Progenitor cell of endocrine pancreas (in vitro differentiated cells): ENCODE data around the gene SIPA1. TPM values are rescaled to one million over a fixed set of nuclear protein-coding genes. Genes with fewer than 3 reads are reported as not detected.

Experiments used
- DNase-seq: peaks from one replicate; pipeline ENCODE4 v3.0.0; 2021; ENCODE audit warnings: low spot score; ENCODE audit not compliant: unreplicated experiment
- H3K27ac Mint-ChIP-seq: 2 replicates; pipeline ENCODE4 v1.8.0; 2021; ENCODE audit warnings: mild to moderate bottlenecking, moderate library complexity, mixed read lengths
- H3K27me3 Mint-ChIP-seq: 2 replicates; pipeline ENCODE4 v1.8.0; 2021; ENCODE audit warnings: mixed read lengths
- H3K36me3 Mint-ChIP-seq: 2 replicates; pipeline ENCODE4 v1.8.0; 2022; ENCODE audit warnings: mixed read lengths; ENCODE audit not compliant: insufficient read depth
- H3K4me1 Mint-ChIP-seq: 2 replicates; pipeline ENCODE4 v1.8.0; 2021; ENCODE audit warnings: low read depth, mixed read lengths
- H3K4me3 Mint-ChIP-seq: 2 replicates; pipeline ENCODE4 v1.8.0; 2021; ENCODE audit warnings: low read depth, mild to moderate bottlenecking, moderate library complexity, mixed read lengths
- H3K9me3 Mint-ChIP-seq: 2 replicates; pipeline ENCODE4 v1.8.0; 2021; ENCODE audit warnings: low read depth, mixed read lengths
- CTCF ChIP-seq: fragments of 200-600 bp; sonication (generic); IDR thresholded peaks from one replicate; pipeline ENCODE4 v1.5.0; 2021; ENCODE audit warnings: antibody characterized with exemption, mild to moderate bottlenecking; ENCODE audit not compliant: unreplicated experiment
- microRNA-seq: library from miRNA; unstranded; fragments of <30 nt; microRNA quantifications from one replicate; pipeline ENCODE4 v1.1.0, GENCODE V29; 2020; ENCODE audit warnings: borderline number of aligned reads; ENCODE audit not compliant: unreplicated experiment
- total RNA-seq: library from RNA; stranded (reverse); gene quantifications from 2 replicates; pipeline ENCODE4 v1.2.1, GENCODE V29; 2021

The SIPA1 gene
- total RNA-seq, 1 donor from 2014 or later: 19.5 TPM

DNA sequence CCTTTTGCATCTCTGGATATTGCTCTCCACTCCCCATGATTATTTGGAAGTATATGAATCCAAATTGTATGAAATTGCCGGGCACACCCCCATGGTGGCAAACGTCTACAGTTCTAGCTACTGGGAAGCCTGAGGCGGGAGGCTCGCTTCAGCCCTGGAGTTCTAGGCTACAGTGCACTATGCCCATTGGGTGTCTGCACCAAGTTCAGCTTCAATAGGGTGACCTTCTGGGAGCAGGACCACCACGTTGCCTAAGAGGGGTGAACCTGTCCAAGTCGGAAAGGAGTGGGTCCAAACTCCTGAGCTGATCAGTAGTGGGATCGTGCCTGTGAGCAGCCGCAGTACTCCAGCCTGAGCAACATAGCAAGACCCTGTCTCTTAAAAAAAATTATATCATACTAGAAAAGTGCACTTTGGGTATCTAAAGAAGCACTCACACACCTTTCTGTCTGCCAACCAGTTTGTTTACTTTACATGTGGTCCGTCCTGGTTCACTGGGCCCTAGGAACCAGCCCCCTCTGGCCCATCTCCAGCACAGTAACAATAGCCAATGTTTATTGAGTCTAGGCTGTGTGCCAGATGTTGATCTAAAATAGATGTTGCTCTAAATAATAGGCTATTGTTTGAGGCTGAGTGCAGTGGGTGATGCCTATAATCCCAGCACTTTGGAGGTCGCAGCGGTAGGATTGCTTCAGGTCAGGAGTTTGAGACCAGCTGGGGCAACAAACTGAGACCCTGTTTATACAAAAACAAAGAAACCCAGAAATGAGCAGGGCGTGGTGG is 57.7 kb downstream of the SIPA1 start:
- H3K36me3 Mint-ChIP-seq: no peaks in the 10 kb centered on the region
- no peak overlapping the region for H3K27ac Mint-ChIP-seq
- peaks cover 5% of the 10 kb centered on the region for H3K4me1 Mint-ChIP-seq
- H3K27me3 Mint-ChIP-seq: peaks cover 11% of the 10 kb centered on the region
- peaks cover 6% of the 10 kb centered on the region for H3K9me3 Mint-ChIP-seq
- DNase-seq: no peak
- H3K4me3 Mint-ChIP-seq: no peak overlapping the region
- no peak for TF ChIP-seq CTCF

GRCh38 chr11:65696802-65697552 is 59.1 kb downstream of the SIPA1 start:
- H3K4me3 Mint-ChIP-seq: no peak overlapping the region
- H3K27ac Mint-ChIP-seq: no peak overlapping the region
- H3K36me3 Mint-ChIP-seq: no peaks in the 10 kb centered on the region
- peaks cover 10% of the 10 kb centered on the region for H3K9me3 Mint-ChIP-seq
- H3K27me3 Mint-ChIP-seq: peaks cover 11% of the 10 kb centered on the region
- DNase-seq: no peak
- H3K4me1 Mint-ChIP-seq: peaks cover 5% of the 10 kb centered on the region
- TF ChIP-seq CTCF: no peak

- Mint-ChIP-seq H3K4me1 (no peaks in the 10 kb centered on the region), H3K36me3 (no peaks in the 10 kb centered on the region), H3K4me3 (no peak overlapping the region), H3K27ac (no peak overlapping the region), H3K9me3 (peaks cover 10% of the 10 kb centered on the region), H3K27me3 (peaks cover 17% of the 10 kb centered on the region)
- no peak for TF ChIP-seq CTCF
- no peak for DNase-seq
Observed at GRCh38 chr11:65698205-65698604, 60.3 kb downstream of the SIPA1 start.

DNA sequence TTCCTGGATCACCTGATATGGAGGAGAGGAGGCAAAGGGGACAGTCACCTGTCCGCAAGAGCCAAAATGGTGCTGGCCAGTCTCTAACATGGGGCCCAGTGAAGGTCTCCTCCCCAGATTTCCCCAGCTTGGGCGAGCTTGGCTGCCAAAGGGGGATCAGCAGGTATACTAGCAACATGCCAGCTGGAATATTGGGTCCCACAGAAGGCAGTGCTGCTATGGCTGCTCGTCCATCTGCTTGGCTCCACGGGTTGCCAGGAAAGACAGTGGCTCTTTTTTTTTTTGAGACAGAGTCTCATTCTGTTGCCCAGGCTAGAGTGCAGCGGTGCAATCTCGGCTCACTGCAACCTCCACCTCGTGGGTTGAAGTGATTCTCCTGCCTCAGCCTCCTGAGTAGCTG is 61.4 kb downstream of the SIPA1 start:
- Mint-ChIP-seq H3K27me3 (peaks cover 16% of the 10 kb centered on the region), H3K9me3 (peaks cover 10% of the 10 kb centered on the region), H3K4me3 (no peak overlapping the region), H3K27ac (no peak overlapping the region), H3K36me3 (no peaks in the 10 kb centered on the region), H3K4me1 (no peaks in the 10 kb centered on the region)
- no peak for DNase-seq
- TF ChIP-seq CTCF: no peak

- Mint-ChIP-seq H3K27ac (no peak overlapping the region), H3K9me3 (peaks cover 10% of the 10 kb centered on the region), H3K4me3 (no peak overlapping the region), H3K27me3 (peaks cover 19% of the 10 kb centered on the region), H3K4me1 (no peaks in the 10 kb centered on the region), H3K36me3 (no peaks in the 10 kb centered on the region)
- DNase-seq: no peak
- no peak for TF ChIP-seq CTCF
Observed at GRCh38 chr11:65700399-65700798, 62.5 kb downstream of the SIPA1 start.

Small RNA genes within 50 kb of the gene (microRNA-seq; reads per million reads assigned to microRNA genes)
- gene MIR4489: not detected
- gene MIR4690: not detected

Other genes starting within 250 kb of the SIPA1 start
- gene NEAT1, start 215.3 kb upstream of the SIPA1 start, total RNA-seq: 78.8 and 99.9 TPM in 2 replicates
- 16,546 and 17,116 TPM in 2 replicates for gene MALAT1, start 139.1 kb upstream of the SIPA1 start, total RNA-seq
- 61.4 and 66.3 TPM in 2 replicates for gene SCYL1, start 113.0 kb upstream of the SIPA1 start, total RNA-seq
- 55.3 and 57.7 TPM in 2 replicates for gene LTBP3, start 79.7 kb upstream of the SIPA1 start, total RNA-seq
- gene ZNRD2, start 67.6 kb upstream of the SIPA1 start, total RNA-seq: 25.3 and 25.9 TPM in 2 replicates
- 62.5 and 65.0 TPM in 2 replicates for gene FAM89B, start 65.6 kb upstream of the SIPA1 start, total RNA-seq
- gene EHBP1L1, start 62.0 kb upstream of the SIPA1 start, total RNA-seq: 13.0 and 15.2 TPM in 2 replicates
- 0.95 and 1.7 TPM in 2 replicates for gene KCNK7, start 42.3 kb upstream of the SIPA1 start, total RNA-seq
- gene MAP3K11, start 23.9 kb upstream of the SIPA1 start, total RNA-seq: 61.4 and 63.8 TPM in 2 replicates
- gene PCNX3, start 22.3 kb upstream of the SIPA1 start, total RNA-seq: 59.5 and 66.0 TPM in 2 replicates
- 54.2 and 54.5 TPM in 2 replicates for gene RELA, start 24.8 kb downstream of the SIPA1 start, total RNA-seq
- 65.8 and 73.1 TPM in 2 replicates for gene KAT5, start 74.2 kb downstream of the SIPA1 start, total RNA-seq
- 38.5 and 44.0 TPM in 2 replicates for gene RNASEH2C, start 82.7 kb downstream of the SIPA1 start, total RNA-seq
- 18.4 and 19.3 TPM in 2 replicates for gene AP5B1, start 142.9 kb downstream of the SIPA1 start, total RNA-seq
- gene OVOL1, start 149.0 kb downstream of the SIPA1 start, total RNA-seq: 12.4 and 12.7 TPM in 2 replicates
- 3.6 and 4.6 TPM in 2 replicates for gene SNX32, start 195.9 kb downstream of the SIPA1 start, total RNA-seq
- gene CFL1, start 220.1 kb downstream of the SIPA1 start, total RNA-seq: 864 and 890 TPM in 2 replicates
- 55.5 and 60.5 TPM in 2 replicates for gene MUS81, start 222.3 kb downstream of the SIPA1 start, total RNA-seq
- 84.9 and 90.5 TPM in 2 replicates for gene EFEMP2, start 234.7 kb downstream of the SIPA1 start, total RNA-seq
- gene CTSW, start 241.7 kb downstream of the SIPA1 start, total RNA-seq: not detected in 2 replicates